WTC11 (cell line): Measurements from ENCODE around the gene FOXRED1. TPM values are rescaled to one million over a fixed set of nuclear protein-coding genes. Genes with fewer than 3 reads are reported as not detected.

Experiments used
- ATF2 ChIP-seq: sonication (generic); formaldehyde crosslinking; IDR thresholded peaks from 2 replicates; pipeline ENCODE4 v1.8.1; 2022; ENCODE audit warnings: low read depth, missing genetic modification reagents, borderline replicate concordance
- CBFB ChIP-seq: sonication (generic); formaldehyde crosslinking; IDR thresholded peaks from 2 replicates; pipeline ENCODE4 v1.8.1; 2022; ENCODE audit warnings: mild to moderate bottlenecking, low read depth, missing genetic modification reagents
- CTCF ChIP-seq: fragments of 200-600 bp; IDR thresholded peaks from 2 replicates; pipeline ENCODE4 v1.8.0; 2022; ENCODE audit warnings: antibody characterized with exemption
- E2F4 ChIP-seq: sonication (generic); formaldehyde crosslinking; IDR thresholded peaks from 2 replicates; pipeline ENCODE4 v1.8.1; 2022; ENCODE audit warnings: low read depth, mild to moderate bottlenecking, moderate library complexity, missing genetic modification reagents, borderline replicate concordance
- ETV6 ChIP-seq: sonication (generic); formaldehyde crosslinking; IDR thresholded peaks from 2 replicates; pipeline ENCODE4 v1.8.1; 2022; ENCODE audit warnings: mild to moderate bottlenecking, missing genetic modification reagents
- HMGXB4 ChIP-seq: sonication (generic); formaldehyde crosslinking; IDR thresholded peaks from 2 replicates; pipeline ENCODE4 v1.8.1; 2023; ENCODE audit warnings: mild to moderate bottlenecking, moderate library complexity, missing genetic modification reagents
- IRF2 ChIP-seq: sonication (generic); formaldehyde crosslinking; IDR thresholded peaks from 2 replicates; pipeline ENCODE4 v1.8.0; 2022; ENCODE audit warnings: low read depth, missing genetic modification reagents, borderline replicate concordance
- NR1H2 ChIP-seq: sonication (generic); formaldehyde crosslinking; IDR thresholded peaks from 2 replicates; pipeline ENCODE4 v1.9.0; 2021; ENCODE audit warnings: mild to moderate bottlenecking, moderate library complexity, missing genetic modification reagents
- PRDM15 ChIP-seq: sonication (generic); formaldehyde crosslinking; IDR thresholded peaks from 2 replicates; pipeline ENCODE4 v1.8.0; 2022; ENCODE audit warnings: missing genetic modification reagents
- PREB ChIP-seq: sonication (generic); formaldehyde crosslinking; IDR thresholded peaks from 2 replicates; pipeline ENCODE4 v1.8.1; 2022; ENCODE audit warnings: mild to moderate bottlenecking, missing genetic modification reagents, moderate library complexity, borderline replicate concordance
- TEAD1 ChIP-seq: sonication (generic); formaldehyde crosslinking; IDR thresholded peaks from 2 replicates; pipeline ENCODE4 v1.8.0; 2022; ENCODE audit warnings: mild to moderate bottlenecking, missing genetic modification reagents
- TEAD4 ChIP-seq: sonication (generic); formaldehyde crosslinking; IDR thresholded peaks from 2 replicates; pipeline ENCODE4 v1.8.0; 2022; ENCODE audit warnings: mild to moderate bottlenecking, missing genetic modification reagents
- ZBTB21 ChIP-seq: sonication (generic); formaldehyde crosslinking; IDR thresholded peaks from 2 replicates; pipeline ENCODE4 v1.8.1; 2023; ENCODE audit warnings: mild to moderate bottlenecking, missing genetic modification reagents, borderline replicate concordance
- ZNF121 ChIP-seq: sonication (generic); formaldehyde crosslinking; IDR thresholded peaks from 2 replicates; pipeline ENCODE4 v1.8.0; 2023; ENCODE audit warnings: missing genetic modification reagents
- ZNF138 ChIP-seq: sonication (generic); formaldehyde crosslinking; conservative IDR thresholded peaks from 2 replicates; pipeline ENCODE4 v1.8.1; 2022; ENCODE audit warnings: mild to moderate bottlenecking, moderate library complexity, missing genetic modification reagents
- ZNF416 ChIP-seq: fragments of 250-450 bp; sonication (Bioruptor Pico); IDR thresholded peaks from 2 replicates; pipeline ENCODE4 v1.9.0; 2021; ENCODE audit warnings: mild to moderate bottlenecking, inconsistent platforms
- ZNF425 ChIP-seq: fragments of 250-450 bp; sonication (Bioruptor Pico); conservative IDR thresholded peaks from 2 replicates; pipeline ENCODE4 v1.9.0; 2021; ENCODE audit warnings: mild to moderate bottlenecking
- ZNF512 ChIP-seq: sonication (generic); formaldehyde crosslinking; IDR thresholded peaks from 2 replicates; pipeline ENCODE4 v1.8.1; 2022; ENCODE audit warnings: missing genetic modification reagents, borderline replicate concordance
- ZSCAN18 ChIP-seq: fragments of 250-450 bp; sonication (Bioruptor Pico); IDR thresholded peaks from 2 replicates; pipeline ENCODE4 v2.1.2; 2022; ENCODE audit warnings: mild to moderate bottlenecking, moderate library complexity
- total RNA-seq: library from RNA; stranded (reverse); gene quantifications from 3 replicates; pipeline ENCODE4 v1.2.3, GENCODE V29; 2021

FOXRED1 gene
- total RNA-seq, 1 experiment from 2014 or later = 61.9 TPM

GRCh38 chr11:126303623-126304456, 34.9 kb downstream of the FOXRED1 start, which contains the start of gene DCPS (continued):
- TF ChIP-seq CTCF = no peak
- TF ChIP-seq ZNF121 (CRISPR knock-in tag) = 0 out of 2 replicates have a peak, but pooled peaks have one; percentile 43
- peak; percentile 91 for TF ChIP-seq TEAD1
- 0 out of 2 replicates have a peak, but pooled peaks have one; percentile 14 for TF ChIP-seq ZNF416 (CRISPR knock-in tag)
- peak; percentile 91 for TF ChIP-seq CBFB (CRISPR knock-in tag)
- no peak for TF ChIP-seq E2F4
- TF ChIP-seq HMGXB4 (CRISPR knock-in tag) = peak; percentile 97
- TF ChIP-seq ZBTB21 (CRISPR knock-in tag) = peak; percentile 89; the same call in 1 of the 2 replicates
- TF ChIP-seq ZSCAN18 (CRISPR knock-in tag) = no peak
- TF ChIP-seq ZNF425 = no peak
- TF ChIP-seq IRF2 = no peak
- TF ChIP-seq NR1H2 (CRISPR knock-in tag) = peak; percentile 67; the same call in 1 of the 2 replicates
- TF ChIP-seq PRDM15 (CRISPR knock-in tag) = peak; percentile 28; the same call in 1 of the 2 replicates
- peak; percentile 96 for TF ChIP-seq ETV6 (CRISPR knock-in tag)
- TF ChIP-seq ZNF138 = peak; percentile 93
- TF ChIP-seq ATF2 (CRISPR knock-in tag) = no peak
- TF ChIP-seq PREB (CRISPR knock-in tag) = peak; percentile 60; the same call in 1 of the 2 replicates
- TF ChIP-seq ZNF512 = no peak
- TF ChIP-seq TEAD4 (CRISPR knock-in tag) = no peak
